ENCODE data around the gene SMG5.
"Not testable (repeated sequence)": the region's sequence is repeated elsewhere in the genome, so short reads cannot be mapped to it uniquely, and the experiment has no call there.

The SMG5 gene

GRCh38 chr1:156282479-156283222, at the start of gene SMG5:
TSS of gene SMG5 (minus strand) at chr1:156282825. CDS start at chr1:156282680, 145 bp downstream.
- peak; percentile 93 to 95 (median 93) for DNase-seq (ENCODE audit: low read depth in 3 of 3)

- not testable (repeated sequence) for DNase-seq (ENCODE audit: low read depth in 3 of 3)
Observed at GRCh38 chr1:156323179-156323578, 40.6 kb upstream of the SMG5 start.

DNA sequence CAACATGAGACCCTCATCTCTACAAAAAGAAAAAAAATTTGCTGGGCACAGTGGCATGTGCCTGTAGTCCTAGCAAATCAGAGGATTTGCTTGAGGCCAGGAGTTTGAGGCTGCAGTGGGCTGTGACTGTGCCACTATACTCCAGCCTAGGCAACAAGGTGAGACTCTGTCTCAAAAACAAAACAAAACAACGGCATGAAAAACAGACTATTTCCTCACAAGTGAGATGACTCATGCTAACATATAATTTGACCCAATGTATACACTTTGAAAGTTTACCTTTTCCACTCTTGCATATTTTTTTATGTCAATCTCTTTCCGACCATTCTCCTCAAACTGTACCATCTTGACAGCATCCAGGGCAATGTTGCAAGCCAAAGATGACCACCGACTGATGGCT, 37.9 kb upstream of the SMG5 start:
- DNase-seq (ENCODE audit: low read depth in 3 of 3), result no peak

DNA sequence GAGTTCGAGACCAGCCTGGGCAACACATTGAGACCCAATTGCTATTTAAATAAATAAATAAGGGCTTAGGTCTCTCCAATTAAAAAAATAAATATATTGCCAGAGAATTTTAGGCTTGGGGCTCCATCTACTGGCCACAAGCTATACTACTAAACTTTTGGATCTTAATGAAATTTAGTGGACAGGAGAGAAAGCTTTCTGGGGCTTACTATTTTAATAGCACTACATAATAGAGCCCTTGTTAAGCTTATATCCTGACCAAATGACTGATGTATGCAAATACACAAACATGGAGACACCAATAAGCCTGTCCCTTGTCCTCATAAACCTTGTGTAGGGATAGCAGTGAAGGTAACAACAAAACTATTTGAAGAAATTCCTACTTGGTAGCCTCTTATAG, 37.0 kb upstream of the SMG5 start:
- no peak for DNase-seq (ENCODE audit: low read depth in 3 of 3)

GRCh38 chr1:156316909-156317308, 34.3 kb upstream of the SMG5 start:
- no peak for DNase-seq (ENCODE audit: low read depth in 3 of 3)

- no peak for DNase-seq (ENCODE audit: low read depth in 3 of 3)
Observed at GRCh38 chr1:156310962-156311361, 28.3 kb upstream of the SMG5 start.

- no peak for DNase-seq (ENCODE audit: low read depth in 3 of 3)
Observed at GRCh38 chr1:156308078-156308477, 25.5 kb upstream of the SMG5 start.

GRCh38 chr1:156305215-156305614, 22.6 kb upstream of the SMG5 start:
- DNase-seq (ENCODE audit: low read depth in 3 of 3), result no peak

- no peak for DNase-seq (ENCODE audit: low read depth in 3 of 3)
Observed at GRCh38 chr1:156303241-156303640, 20.6 kb upstream of the SMG5 start.

DNA sequence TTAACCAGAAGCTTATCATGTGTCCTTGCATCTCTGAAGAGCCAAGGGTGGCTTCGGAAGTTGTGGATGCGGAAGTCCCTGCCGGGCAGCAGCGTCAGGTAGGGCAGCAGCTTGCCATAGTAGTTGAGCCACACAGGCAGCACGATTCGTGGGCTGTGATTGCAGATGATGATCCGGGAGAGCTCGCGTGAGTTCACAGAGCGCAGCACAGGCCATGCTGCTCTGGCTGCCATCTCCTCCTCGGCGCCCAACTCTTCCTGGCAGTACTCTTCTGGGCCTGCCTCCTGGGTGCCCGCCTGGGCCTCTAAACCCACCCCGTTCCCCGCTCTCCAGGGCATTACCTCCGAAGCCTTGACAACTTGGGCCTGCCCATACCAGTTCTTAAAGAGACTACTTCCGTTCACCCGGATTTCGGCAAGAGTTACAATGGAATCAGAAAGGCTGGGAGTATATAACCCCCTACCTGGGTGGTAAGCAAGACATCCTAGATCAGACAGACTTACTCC, 16.3 kb upstream of the SMG5 start, which contains the start of gene VHLL:
TSS of gene VHLL (minus strand) at position 456 of the 506 bp plus-strand sequence. CDS start at position 338, 118 bp downstream.
- no peak for DNase-seq (ENCODE audit: low read depth in 3 of 3)

DNA sequence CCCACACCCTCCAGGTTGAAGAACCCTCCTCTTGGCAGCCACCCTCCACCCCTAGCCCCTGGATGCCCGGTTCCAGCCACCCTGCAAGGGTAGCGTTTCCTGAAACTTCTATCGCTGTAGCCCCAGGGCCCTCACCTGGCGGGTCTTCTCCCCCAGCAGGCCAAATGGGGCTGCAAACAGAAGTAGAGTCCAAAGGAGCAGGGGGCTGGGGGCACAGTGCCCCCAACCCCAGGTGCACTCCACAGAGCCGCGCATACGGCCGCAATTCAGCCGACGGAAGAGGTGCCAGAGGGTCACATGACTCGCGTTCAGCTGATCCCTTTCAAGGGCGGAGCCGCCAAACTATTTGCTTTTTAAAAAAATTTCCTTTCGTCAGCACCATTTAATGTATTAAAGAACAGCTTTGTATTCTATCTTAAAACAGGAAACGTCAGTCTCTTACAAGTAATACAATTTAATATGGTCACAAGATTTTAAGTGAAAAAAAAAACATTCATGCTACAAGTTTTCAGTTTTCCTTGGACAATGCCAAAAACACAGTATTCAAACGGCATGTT, 12.8 kb upstream of the SMG5 start, which contains the start of gene GLMP:
TSS of gene GLMP (minus strand) at position 289 of the 557 bp plus-strand sequence. CDS start at position 255, 34 bp downstream.
- DNase-seq (ENCODE audit: low read depth in 3 of 3), result peak in 2 of 3 donors; percentile 9 to 43

- DNase-seq (ENCODE audit: low read depth in 3 of 3), result no peak
Observed at GRCh38 chr1:156293895-156294294, 11.3 kb upstream of the SMG5 start.

DNA sequence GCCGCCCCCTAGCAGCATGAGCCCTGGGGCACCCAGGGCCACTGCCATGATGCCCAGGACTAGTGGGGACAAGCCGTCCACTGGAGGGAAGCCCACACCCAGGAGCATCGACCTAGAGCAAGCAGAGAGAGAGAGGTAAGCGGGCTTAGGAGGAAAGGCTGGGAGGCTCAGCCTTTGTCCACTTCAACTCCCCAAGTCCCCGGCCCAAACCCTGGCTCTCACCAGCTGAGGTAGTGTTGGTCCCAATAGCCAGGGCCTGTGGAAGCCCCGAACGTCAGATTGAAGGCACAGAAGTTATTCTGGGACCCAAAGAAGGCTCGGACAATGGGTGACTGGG, 10.4 kb upstream of the SMG5 start:
- DNase-seq (ENCODE audit: low read depth in 3 of 3), result no peak

DNA sequence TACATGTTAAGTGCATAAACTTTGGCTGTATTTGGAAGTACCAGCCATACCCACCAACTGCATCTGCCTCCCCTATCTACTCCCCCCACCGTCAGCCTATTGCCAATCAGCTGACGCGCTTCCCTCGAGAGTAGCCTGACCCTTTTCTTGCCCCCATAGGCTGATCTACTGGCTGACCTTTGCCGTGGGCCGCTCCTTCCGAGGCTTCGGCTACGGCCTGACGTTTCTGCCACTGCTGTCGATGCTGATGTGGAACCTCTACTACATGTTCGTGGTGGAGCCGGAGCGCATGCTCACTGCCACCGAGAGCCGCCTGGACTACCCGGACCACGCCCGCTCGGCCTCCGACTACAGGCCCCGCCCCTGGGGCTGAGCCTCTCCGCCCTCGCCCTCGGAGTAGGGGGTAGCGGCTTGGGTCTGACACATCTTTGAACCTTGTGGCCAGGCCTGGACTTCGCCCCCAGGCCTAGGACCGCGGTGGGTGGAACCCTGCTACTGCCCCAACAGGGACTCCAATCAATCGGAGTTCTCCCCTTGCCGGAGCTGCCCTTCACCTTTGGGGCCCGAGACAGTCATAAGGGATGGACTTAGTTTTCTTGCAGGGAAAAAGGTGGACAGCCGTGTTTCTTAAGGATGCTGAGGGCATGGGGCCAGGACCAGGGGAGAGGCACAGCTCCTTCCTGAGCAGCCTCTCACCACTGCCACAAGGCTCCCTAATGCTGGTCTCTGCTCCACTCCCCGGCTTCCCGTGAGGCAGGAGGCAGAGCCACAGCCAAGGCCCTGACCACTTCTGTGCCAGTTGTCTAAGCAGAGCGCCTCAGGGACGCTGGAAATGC, 8.8 kb upstream of the SMG5 start:
- DNase-seq (ENCODE audit: low read depth in 3 of 3), result no peak

GRCh38 chr1:156289857-156290256, 7.2 kb upstream of the SMG5 start:
- no peak for DNase-seq (ENCODE audit: low read depth in 3 of 3)

DNA sequence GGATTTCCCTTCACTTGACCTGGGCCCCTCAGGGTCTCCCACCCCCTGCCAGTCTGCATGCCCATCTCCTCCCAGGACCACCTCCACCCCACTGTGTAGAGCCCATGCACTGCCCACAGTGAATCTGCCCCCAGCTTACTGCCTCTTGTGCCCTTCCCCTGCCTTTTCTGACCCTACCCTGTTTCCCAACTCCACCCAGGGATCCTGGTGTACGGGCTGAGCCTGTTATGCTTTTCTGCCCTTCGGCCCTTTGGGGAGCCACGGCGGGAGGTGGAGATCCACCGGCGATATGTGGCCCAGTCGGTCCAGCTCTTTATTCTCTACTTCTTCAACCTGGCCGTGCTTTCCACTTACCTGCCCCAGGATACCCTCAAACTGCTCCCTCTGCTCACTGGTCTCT, 3.4 kb upstream of the SMG5 start:
- no peak for DNase-seq (ENCODE audit: low read depth in 3 of 3)

DNA sequence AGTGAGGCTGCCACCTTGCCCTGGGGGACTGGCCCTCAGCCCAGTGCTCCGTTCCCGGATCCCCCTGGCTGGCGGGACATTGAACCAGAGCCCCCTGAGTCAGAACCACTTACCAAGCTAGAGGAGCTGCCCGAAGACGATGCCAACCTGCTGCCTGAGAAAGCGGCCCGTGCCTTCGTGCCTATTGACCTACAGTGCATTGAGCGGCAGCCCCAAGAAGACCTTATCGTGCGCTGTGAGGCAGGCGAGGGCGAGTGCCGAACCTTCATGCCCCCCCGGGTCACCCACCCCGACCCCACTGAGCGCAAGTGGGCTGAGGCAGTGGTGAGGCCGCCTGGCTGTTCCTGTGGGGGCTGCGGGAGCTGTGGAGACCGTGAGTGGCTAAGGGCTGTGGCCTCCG, 2.8 kb upstream of the SMG5 start:
- DNase-seq (ENCODE audit: low read depth in 3 of 3), result no peak

- DNase-seq (ENCODE audit: low read depth in 3 of 3), result no peak
Observed at GRCh38 chr1:156284757-156285156, 2.1 kb upstream of the SMG5 start.

GRCh38 chr1:156284112-156284511, 1.5 kb upstream of the SMG5 start, which contains the start of gene TMEM79:
TSS of gene TMEM79 (plus strand) at chr1:156284325. CDS start at chr1:156285227, 902 bp downstream.
- no peak for DNase-seq (ENCODE audit: low read depth in 3 of 3)

- no peak for DNase-seq (ENCODE audit: low read depth in 3 of 3)
Observed at GRCh38 chr1:156283521-156283920, 896 bp upstream of the SMG5 start.

DNA sequence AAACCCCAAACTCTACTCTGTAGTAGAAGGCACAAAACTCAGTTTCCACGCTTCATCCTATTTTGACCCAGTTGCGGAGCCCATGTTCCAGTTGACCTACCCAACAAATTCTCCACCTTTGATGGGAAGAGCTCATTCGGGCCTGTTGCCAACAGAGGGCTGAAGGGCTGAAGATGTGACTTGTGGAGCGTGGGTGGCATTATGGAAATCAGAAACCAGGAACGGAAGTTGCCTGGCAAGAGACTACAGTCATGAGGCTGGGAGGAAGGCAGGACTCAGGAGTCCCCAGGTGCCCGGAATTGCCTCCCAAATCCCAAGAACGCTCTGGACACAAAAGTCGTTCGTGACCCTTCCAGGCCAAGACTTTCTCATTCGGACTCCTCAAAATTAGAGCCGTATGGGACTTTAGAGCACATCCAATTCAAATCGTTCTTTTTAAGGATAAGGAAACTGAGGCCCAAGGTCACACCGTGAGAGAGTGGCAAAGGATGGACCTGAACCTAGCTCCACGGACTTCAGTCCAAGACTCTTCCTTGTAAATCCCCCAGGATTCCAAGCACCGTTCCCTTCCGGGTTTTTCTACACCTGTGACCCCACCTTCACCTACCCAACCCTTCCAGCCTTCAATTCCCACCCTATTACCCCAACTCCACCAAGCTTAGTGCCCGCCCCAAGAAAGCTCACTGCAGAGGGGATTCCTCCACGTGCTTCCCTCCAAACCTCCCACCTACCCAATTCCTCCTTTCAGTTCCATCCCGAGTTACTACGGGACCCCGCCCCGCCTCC, 739 bp downstream of the SMG5 start:
- peak in 1 of 3 donors; percentile 26 for DNase-seq (ENCODE audit: low read depth in 3 of 3)

Data from stimulated activated CD4-positive, alpha-beta T cell treated with anti-CD3 and anti-CD28 coated beads, TNF-alpha, amount 100 ng/mL, for 48 hours (primary cell).